Kidney (tissue), 14 donors: ENCODE results near the gene ARPIN. TPM values are rescaled to one million over a fixed set of nuclear protein-coding genes. Genes with fewer than 3 reads are reported as not detected.
"Not testable (repeated sequence)": the region's sequence is repeated elsewhere in the genome, so short reads cannot be mapped to it uniquely, and the experiment has no call there.

ENCODE experiments used
- DNase-seq, 5 donors: peaks; one replicate each; pipeline ENCODE4 v3.0.0-alpha.2; 2013 to 2020
- FAIRE-seq: peaks from 2 replicates; lab custom pipeline; 2012; peaks lifted over from hg19 to GRCh38; lab: Jason Lieb, UNC
- H3K27ac ChIP-seq, 2 donors: one replicate each; pipeline ENCODE4 v1.7.0; 2013; ENCODE audit warnings: low read depth in 2 of 2, low read length in 2 of 2, inconsistent platforms in 1 of 2
- H3K27me3 ChIP-seq: one replicate; pipeline ENCODE4 v1.7.1; 2013; ENCODE audit warnings: low read length, inconsistent platforms; ENCODE audit not compliant: control insufficient read depth, insufficient read depth
- H3K36me3 ChIP-seq, 3 donors: one replicate each; pipeline versions ENCODE4 v1.7.0 to v1.7.1; 2013; ENCODE audit warnings: low read length in 3 of 3, control low read depth in 1 of 3, inconsistent platforms in 1 of 3; ENCODE audit not compliant: insufficient read depth in 3 of 3, control insufficient read depth in 2 of 3
- H3K4me1 ChIP-seq, 3 donors: one replicate each; pipeline versions ENCODE4 v1.7.0 to v1.7.1; 2013; ENCODE audit warnings: low read length in 3 of 3, inconsistent platforms in 1 of 3, low read depth in 1 of 3; ENCODE audit not compliant: control insufficient read depth in 2 of 3, insufficient read depth in 2 of 3
- H3K4me3 ChIP-seq, 3 donors: one replicate each; pipeline versions ENCODE4 v1.7.0 to v1.8.1; 2013; ENCODE audit warnings: low read length in 3 of 3, control low read depth in 1 of 3, inconsistent platforms in 1 of 3
- H3K9ac ChIP-seq, 3 donors: one replicate each; pipeline versions ENCODE4 v1.7.0 to v1.7.1; 2013; ENCODE audit warnings: low read length in 3 of 3, control low read depth in 1 of 3, inconsistent platforms in 1 of 3
- H3K9me3 ChIP-seq, 3 donors: one replicate each; pipeline versions ENCODE4 v1.7.0 to v1.7.1; 2013; ENCODE audit warnings: low read length in 3 of 3, control low read depth in 1 of 3, inconsistent platforms in 1 of 3; ENCODE audit not compliant: control insufficient read depth in 2 of 3, insufficient read depth in 1 of 3
- intact Hi-C: fragments of 100-400 bp; cut with DNase I; formaldehyde crosslinking; loops from one replicate; pipeline ENCODE4 v1.11.1; 2022
- polyA plus RNA-seq: library from polyadenylated mRNA; stranded (reverse); fragments of 350-450 nt; fragmentation: Illumina TruSeq; extraction: RNeasy Lipid Tissue Mini Kit (QIAGEN cat#74804); gene quantifications from one replicate; pipeline ENCODE4 v1.2.3, GENCODE V29; 2014; ENCODE audit warnings: low read depth, low replicate concordance; ENCODE audit not compliant: insufficient read depth
- total RNA-seq: library from RNA; stranded (reverse); fragmentation: NEBNext Ultra II Directional; extraction: Animal tissue kit (Norgen Biotek cat#: 25700); gene quantifications from one replicate; pipeline ENCODE4 v1.2.1, GENCODE V29; 2021
- TF ChIP-seq, protein P1 (sequence below): IDR thresholded peaks from 3 replicates; pipeline ENCODE4 v1.5.1; 2012; ENCODE audit warnings: mild to moderate bottlenecking, moderate library complexity, borderline replicate concordance; ENCODE audit not compliant: insufficient read depth; ENCODE audit errors: extremely low read depth
- donor health status: control.
- donor health status: control.
- donor health status: control.
- donor health status: control.
- donor health status: control.
- donor health status: DM: yes; HTN: yes; CAD: no.
- donor health status: Normal renal cell carcinoma (clear cell type).

Gene ARPIN
- total and polyA plus RNA-seq, 2 donors from 2014 or later: 11.7 to 28.2 TPM

DNA sequence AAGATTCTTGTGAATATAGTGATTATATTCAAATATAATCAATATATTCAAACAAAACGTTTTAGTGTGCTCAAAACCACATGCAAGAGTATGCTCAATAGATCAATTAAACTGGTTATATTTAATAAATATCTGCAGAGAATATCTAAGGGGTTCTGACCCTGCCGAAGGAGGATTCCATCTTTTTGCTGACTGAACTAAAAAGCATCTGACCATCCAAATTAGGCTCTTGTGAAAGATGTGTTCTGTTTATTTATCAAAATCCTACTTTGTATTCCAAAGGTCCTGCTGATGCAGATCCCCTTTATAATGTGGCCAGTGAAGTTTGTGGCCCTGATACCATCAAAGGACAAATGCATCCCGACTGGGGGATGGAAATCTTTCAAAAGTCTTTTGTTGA, 41.8 kb upstream of the ARPIN start:
- intact Hi-C loops: no loop called here
- H3K9ac ChIP-seq: no peak overlapping the region
- no peak overlapping the region for H3K27ac ChIP-seq
- H3K36me3 ChIP-seq: no peaks in the 10 kb centered on the region
- no peak overlapping the region for H3K4me3 ChIP-seq
- DNase-seq: no peak
- H3K9me3 ChIP-seq: no peaks in the 10 kb centered on the region
- H3K27me3 ChIP-seq: no peaks in the 10 kb centered on the region
- H3K4me1 ChIP-seq: peaks cover 0 to 4% (median 3%) of the 10 kb centered on the region in 3 donors
- TF ChIP-seq, protein P1, sequence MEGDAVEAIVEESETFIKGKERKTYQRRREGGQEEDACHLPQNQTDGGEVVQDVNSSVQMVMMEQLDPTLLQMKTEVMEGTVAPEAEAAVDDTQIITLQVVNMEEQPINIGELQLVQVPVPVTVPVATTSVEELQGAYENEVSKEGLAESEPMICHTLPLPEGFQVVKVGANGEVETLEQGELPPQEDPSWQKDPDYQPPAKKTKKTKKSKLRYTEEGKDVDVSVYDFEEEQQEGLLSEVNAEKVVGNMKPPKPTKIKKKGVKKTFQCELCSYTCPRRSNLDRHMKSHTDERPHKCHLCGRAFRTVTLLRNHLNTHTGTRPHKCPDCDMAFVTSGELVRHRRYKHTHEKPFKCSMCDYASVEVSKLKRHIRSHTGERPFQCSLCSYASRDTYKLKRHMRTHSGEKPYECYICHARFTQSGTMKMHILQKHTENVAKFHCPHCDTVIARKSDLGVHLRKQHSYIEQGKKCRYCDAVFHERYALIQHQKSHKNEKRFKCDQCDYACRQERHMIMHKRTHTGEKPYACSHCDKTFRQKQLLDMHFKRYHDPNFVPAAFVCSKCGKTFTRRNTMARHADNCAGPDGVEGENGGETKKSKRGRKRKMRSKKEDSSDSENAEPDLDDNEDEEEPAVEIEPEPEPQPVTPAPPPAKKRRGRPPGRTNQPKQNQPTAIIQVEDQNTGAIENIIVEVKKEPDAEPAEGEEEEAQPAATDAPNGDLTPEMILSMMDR: no peak
- no peak for FAIRE-seq

DNA sequence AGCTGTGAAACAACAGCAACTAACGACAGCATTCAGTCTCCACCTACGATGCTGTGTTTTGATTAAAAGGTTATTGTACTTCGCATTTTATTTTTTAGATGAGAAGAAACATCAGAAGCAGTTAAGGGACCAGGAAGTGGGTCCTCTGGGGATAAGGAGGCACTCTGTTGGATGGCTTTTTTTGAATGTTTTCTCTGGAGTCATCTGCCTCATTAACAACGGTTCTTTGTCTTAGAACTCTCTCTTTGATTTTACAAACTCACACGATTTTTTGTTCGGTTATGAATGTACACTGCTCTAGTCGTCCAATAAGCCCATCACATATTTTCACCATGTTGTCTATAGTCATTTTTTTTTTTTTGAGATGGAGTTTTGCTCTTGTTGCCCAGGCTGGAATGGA, 36.0 kb upstream of the ARPIN start:
- FAIRE-seq: no peak
- Histone ChIP-seq H3K36me3 (no peaks in the 10 kb centered on the region), H3K27me3 (no peaks in the 10 kb centered on the region), H3K27ac (no peak overlapping the region), H3K9ac (no peak overlapping the region), H3K9me3 (no peaks in the 10 kb centered on the region), H3K4me3 (no peak overlapping the region), H3K4me1 (no peaks in the 10 kb centered on the region)
- TF ChIP-seq, protein P1: no peak
- no peak for DNase-seq
- intact Hi-C loops: no loop called here

DNA sequence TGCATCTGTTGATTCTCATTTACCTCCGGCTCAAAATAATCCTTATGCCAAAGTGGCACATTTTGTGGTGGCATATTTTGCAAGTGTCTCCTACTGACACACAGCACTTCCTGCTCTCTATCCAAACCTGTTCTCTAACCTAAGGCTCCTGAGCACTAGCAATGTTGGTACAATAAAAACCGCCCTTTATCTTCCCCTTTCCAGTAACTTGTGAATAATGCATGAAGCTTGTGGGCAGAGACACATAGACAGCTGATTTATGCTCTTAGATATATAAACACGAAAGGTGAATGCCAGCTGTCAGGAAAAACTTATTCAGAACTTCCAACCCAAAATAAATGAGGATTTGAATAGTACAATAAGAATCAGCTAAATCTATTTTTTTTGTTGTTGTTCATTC, 34.6 kb upstream of the ARPIN start:
- Histone ChIP-seq H3K27ac (no peak overlapping the region), H3K27me3 (no peaks in the 10 kb centered on the region), H3K4me1 (no peaks in the 10 kb centered on the region), H3K4me3 (no peak overlapping the region), H3K9ac (no peak overlapping the region), H3K9me3 (no peaks in the 10 kb centered on the region), H3K36me3 (no peaks in the 10 kb centered on the region)
- FAIRE-seq (no peak), DNase-seq (no peak)
- TF ChIP-seq, protein P1: no peak
- intact Hi-C loops: no loop called here

DNA sequence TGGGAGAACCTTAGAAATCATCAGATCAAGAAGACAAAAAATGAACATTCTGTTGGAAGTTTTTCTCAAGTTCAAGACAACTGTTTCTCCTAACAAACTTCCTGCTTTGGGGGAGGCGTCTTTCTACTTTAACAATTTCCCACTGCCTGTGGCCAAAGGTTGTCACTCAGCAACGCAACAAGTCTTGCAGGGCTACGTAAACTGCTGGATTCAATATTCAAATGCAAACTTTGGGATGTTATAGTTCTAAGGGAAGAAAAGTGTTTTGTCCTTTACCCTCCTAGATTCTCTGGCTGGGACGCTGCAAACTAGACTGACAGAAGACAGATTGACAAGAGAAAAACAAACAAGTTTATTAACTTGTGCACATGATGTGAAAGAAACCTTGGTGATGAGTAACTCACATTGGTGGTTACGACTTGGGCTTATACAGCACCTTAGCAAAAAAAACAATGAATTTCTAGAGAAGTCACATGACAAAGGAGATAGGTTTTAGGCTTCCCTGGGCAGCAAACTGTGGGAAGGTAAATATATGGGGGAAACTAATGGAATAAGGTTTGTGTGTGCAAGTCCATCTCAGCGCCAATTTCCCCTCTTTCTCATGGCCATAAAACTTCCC, 34.0 kb upstream of the ARPIN start:
- FAIRE-seq: no peak
- TF ChIP-seq, protein P1: no peak
- Histone ChIP-seq H3K9ac (no peak overlapping the region), H3K27ac (no peak overlapping the region), H3K4me1 (no peaks in the 10 kb centered on the region), H3K27me3 (no peaks in the 10 kb centered on the region), H3K4me3 (no peak overlapping the region), H3K9me3 (no peaks in the 10 kb centered on the region), H3K36me3 (no peaks in the 10 kb centered on the region)
- intact Hi-C loops: no loop called here
- DNase-seq: no peak

DNA sequence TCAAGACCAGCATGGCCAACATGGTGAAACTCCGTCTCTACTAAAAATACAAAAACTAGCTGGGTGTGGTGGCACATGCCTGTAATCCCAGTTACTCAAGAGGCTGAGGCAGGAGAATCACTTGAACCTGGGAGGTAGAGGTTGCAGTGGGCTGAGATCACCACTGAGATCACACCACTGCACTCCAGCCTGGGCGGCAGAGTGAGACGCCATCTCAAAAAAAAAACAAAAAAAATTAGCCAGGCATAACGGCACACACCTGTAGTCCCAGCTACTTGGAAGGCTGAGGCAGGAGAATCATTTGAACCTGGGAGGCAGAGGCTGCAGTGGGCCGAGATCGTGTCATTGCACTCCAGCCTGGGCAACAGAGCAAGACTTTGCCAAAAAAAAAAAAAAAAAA, 31.0 kb upstream of the ARPIN start:
- DNase-seq, FAIRE-seq, H3K9ac ChIP-seq, H3K4me3 ChIP-seq, intact Hi-C loops, H3K27me3 ChIP-seq, H3K27ac ChIP-seq, H3K9me3 ChIP-seq, H3K4me1 ChIP-seq, H3K36me3 ChIP-seq: not testable (repeated sequence)
